Type B pancreatic cell (in vitro differentiated cells): Measurements from ENCODE around the gene NDC80. TPM values are rescaled to one million over a fixed set of nuclear protein-coding genes. Genes with fewer than 3 reads are reported as not detected.

Experiments used
- DNase-seq: peaks from one replicate; pipeline ENCODE4 v3.0.0; 2021; ENCODE audit warnings: mixed read lengths; ENCODE audit not compliant: unreplicated experiment; ENCODE audit errors: extremely low spot score
- H3K27ac Mint-ChIP-seq: 2 replicates; pipeline ENCODE4 v1.8.0; 2021; ENCODE audit warnings: mild to moderate bottlenecking, mixed read lengths
- H3K27me3 Mint-ChIP-seq: 2 replicates; pipeline ENCODE4 v1.8.0; 2021; ENCODE audit warnings: mixed read lengths
- H3K36me3 Mint-ChIP-seq: 2 replicates; pipeline ENCODE4 v1.8.0; 2021; ENCODE audit warnings: mixed read lengths
- H3K4me1 Mint-ChIP-seq: one replicate; pipeline ENCODE4 v1.8.0; 2021; ENCODE audit warnings: mixed read lengths; ENCODE audit not compliant: unreplicated experiment
- H3K4me3 Mint-ChIP-seq: 2 replicates; pipeline ENCODE4 v1.8.0; 2021; ENCODE audit warnings: mild to moderate bottlenecking, mixed read lengths
- H3K9me3 Mint-ChIP-seq: 2 replicates; pipeline ENCODE4 v1.8.0; 2021; ENCODE audit warnings: mixed read lengths
- total RNA-seq: library from RNA; stranded (reverse); gene quantifications from 2 replicates; pipeline ENCODE4 v1.2.1, GENCODE V29; 2021; ENCODE audit warnings: low replicate concordance
- TF ChIP-seq, protein P1 (sequence below): fragments of 200-600 bp; sonication (generic); conservative IDR thresholded peaks from 2 replicates; pipeline ENCODE4 v1.5.0; 2021; ENCODE audit warnings: antibody characterized with exemption, mild to moderate bottlenecking

The NDC80 gene
- total RNA-seq, 1 donor from 2014 or later = 34.3 TPM

DNA sequence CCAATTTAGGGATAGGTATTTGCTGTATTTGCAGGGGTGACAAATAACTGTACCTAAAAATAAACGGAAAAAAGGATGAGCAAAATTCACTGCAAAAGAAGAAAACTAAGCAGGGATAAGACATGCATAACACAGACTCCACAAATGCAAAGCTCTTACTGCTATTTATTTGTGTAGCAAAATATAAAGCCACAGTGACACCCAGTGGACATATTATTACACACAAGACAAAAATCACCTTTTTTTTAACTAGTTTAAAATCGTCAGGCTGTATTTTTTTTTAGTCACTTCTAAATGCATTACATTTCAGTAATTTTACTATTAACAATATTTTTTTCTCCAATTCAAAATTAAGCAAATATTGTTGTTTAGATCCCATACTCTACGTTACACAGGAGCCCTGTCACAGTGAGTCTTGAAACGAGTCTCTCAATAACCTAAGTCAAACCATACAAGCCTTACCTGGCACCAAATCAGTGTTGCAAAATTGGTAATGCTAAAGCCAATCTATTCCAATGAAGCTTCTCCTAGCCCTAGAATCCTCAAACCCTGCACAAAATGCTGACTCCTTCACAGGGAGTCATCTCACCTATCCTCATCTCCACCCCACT, 23.8 kb upstream of the NDC80 start:
- TF ChIP-seq, protein P1, sequence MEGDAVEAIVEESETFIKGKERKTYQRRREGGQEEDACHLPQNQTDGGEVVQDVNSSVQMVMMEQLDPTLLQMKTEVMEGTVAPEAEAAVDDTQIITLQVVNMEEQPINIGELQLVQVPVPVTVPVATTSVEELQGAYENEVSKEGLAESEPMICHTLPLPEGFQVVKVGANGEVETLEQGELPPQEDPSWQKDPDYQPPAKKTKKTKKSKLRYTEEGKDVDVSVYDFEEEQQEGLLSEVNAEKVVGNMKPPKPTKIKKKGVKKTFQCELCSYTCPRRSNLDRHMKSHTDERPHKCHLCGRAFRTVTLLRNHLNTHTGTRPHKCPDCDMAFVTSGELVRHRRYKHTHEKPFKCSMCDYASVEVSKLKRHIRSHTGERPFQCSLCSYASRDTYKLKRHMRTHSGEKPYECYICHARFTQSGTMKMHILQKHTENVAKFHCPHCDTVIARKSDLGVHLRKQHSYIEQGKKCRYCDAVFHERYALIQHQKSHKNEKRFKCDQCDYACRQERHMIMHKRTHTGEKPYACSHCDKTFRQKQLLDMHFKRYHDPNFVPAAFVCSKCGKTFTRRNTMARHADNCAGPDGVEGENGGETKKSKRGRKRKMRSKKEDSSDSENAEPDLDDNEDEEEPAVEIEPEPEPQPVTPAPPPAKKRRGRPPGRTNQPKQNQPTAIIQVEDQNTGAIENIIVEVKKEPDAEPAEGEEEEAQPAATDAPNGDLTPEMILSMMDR = peak; percentile 82
- no peak for DNase-seq
- Mint-ChIP-seq H3K4me3 (no peak overlapping the region), H3K36me3 (peaks cover 5% of the 10 kb centered on the region), H3K27ac (no peak overlapping the region), H3K4me1 (no peaks in the 10 kb centered on the region), H3K27me3 (no peaks in the 10 kb centered on the region), H3K9me3 (no peaks in the 10 kb centered on the region)

DNA sequence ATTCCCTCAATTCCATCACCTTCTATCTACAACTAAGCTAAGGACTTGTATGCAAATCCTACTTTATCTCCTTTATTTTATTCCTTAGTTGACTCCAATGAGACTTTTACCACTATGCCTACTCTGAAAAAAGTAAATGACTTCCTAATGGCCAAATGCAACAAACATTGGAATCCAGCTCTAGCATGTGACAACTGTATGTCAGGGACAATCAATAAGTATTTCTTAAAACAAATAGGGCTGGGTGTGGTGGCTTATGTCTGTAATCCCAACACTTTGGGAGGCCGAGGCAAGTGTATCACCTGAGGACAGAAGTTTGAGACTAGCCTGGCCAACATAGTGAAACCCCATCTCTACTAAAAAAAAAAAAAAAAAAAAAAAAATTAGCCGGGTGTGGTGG, 21.9 kb upstream of the NDC80 start:
- H3K27ac Mint-ChIP-seq = no peak overlapping the region
- no peaks in the 10 kb centered on the region for H3K9me3 Mint-ChIP-seq
- H3K4me3 Mint-ChIP-seq = no peak overlapping the region
- peaks cover 5% of the 10 kb centered on the region for H3K36me3 Mint-ChIP-seq
- DNase-seq = no peak
- H3K27me3 Mint-ChIP-seq = no peaks in the 10 kb centered on the region
- TF ChIP-seq, protein P1 = no peak
- no peaks in the 10 kb centered on the region for H3K4me1 Mint-ChIP-seq

DNA sequence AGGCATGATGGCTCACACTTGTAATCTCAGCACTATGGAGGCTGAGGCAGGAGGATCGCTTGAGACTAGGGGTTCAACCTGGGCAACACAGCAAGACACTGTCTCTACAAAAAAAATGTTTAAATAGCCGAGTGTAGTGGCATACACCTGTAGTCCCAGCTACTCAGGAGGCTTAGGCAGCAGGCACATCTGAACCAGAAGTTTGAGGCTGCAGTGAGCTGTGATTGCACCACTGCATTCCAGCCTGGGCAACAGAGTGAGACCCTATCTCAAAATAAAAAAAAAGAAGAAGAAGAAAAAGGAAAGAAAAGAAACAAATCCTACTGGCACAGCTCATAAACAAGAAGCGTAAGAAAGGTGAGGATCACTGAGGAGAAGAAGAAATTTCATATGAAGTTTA, 19.9 kb upstream of the NDC80 start:
- DNase-seq = no peak
- Mint-ChIP-seq H3K9me3 (no peaks in the 10 kb centered on the region), H3K4me1 (no peaks in the 10 kb centered on the region), H3K36me3 (peaks cover 11% of the 10 kb centered on the region), H3K27ac (no peak overlapping the region), H3K4me3 (no peak overlapping the region), H3K27me3 (no peaks in the 10 kb centered on the region)
- TF ChIP-seq, protein P1 = no peak

DNA sequence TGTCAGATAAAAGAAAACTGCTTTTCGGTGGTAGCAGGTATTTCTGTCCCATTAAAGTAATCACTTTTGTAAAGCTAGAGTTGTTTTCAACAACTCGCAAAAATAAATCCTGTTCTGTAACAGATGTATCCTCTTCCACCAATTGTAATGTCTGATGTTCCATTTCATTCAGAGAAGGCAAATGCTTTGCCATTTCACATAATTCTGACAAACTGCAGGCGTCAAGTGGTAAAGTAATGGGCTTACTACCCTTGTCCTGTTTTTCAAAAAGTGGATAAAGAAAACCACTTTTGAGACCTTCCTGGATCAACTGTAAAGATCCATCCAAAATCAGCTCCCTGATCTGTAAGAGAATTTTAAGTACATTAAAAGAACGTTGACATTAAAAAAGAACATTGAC, 16.7 kb upstream of the NDC80 start:
- H3K27me3 Mint-ChIP-seq = no peaks in the 10 kb centered on the region
- DNase-seq = no peak
- H3K36me3 Mint-ChIP-seq = peaks cover 11% of the 10 kb centered on the region
- H3K4me3 Mint-ChIP-seq = no peak overlapping the region
- H3K9me3 Mint-ChIP-seq = no peaks in the 10 kb centered on the region
- TF ChIP-seq, protein P1 = no peak
- H3K27ac Mint-ChIP-seq = no peak overlapping the region
- H3K4me1 Mint-ChIP-seq = no peaks in the 10 kb centered on the region

DNA sequence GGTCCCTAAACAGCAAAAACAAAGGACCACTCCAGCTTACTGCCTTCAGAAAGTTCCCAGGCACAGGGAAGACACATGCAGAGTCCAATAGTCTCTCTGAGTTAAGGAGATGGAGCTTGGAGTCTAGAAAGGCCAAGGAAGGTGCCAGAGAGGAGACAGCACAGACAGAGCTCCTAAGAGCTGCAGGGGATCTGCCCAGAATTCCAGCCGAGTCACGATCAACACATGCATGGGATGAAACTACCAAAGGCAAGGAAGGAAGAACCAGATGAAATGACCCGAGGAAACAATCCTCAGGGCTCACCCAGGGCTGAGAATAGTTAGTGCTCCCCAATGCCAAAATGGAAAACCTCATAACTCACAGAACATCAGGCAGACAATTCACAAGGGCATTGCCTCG, 15.5 kb upstream of the NDC80 start:
- Mint-ChIP-seq H3K27ac (no peak overlapping the region), H3K4me1 (no peaks in the 10 kb centered on the region), H3K9me3 (no peaks in the 10 kb centered on the region), H3K36me3 (peaks cover 11% of the 10 kb centered on the region), H3K4me3 (no peak overlapping the region), H3K27me3 (no peaks in the 10 kb centered on the region)
- TF ChIP-seq, protein P1 = no peak
- no peak for DNase-seq

DNA sequence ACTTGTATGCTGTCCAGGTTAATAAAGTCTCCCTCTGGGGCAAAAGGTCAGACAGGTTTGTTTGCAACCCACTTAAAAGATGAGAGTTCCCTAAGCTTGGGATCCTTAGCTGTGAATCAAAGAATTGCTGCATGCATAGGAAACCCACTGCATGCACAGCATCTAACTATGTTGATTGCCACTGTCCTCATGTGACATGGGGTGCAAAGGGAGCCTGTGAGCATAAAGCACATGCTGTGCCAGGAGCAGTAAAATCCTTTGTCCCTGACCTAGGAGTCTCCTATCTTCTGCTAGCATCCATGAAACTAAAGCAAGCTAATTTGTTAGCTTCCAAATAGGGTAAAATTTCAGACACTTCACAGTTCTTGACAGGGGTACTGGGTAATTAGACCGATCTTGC, 13.8 kb upstream of the NDC80 start:
- H3K9me3 Mint-ChIP-seq = no peaks in the 10 kb centered on the region
- H3K27ac Mint-ChIP-seq = no peak overlapping the region
- TF ChIP-seq, protein P1 = no peak
- H3K4me1 Mint-ChIP-seq = no peaks in the 10 kb centered on the region
- no peak overlapping the region for H3K4me3 Mint-ChIP-seq
- no peaks in the 10 kb centered on the region for H3K27me3 Mint-ChIP-seq
- no peak for DNase-seq
- H3K36me3 Mint-ChIP-seq = peaks cover 6% of the 10 kb centered on the region
